Transverse colon (tissue), 4 donors: ENCODE results near the gene MMP21. TPM values are rescaled to one million over a fixed set of nuclear protein-coding genes. Genes with fewer than 3 reads are reported as not detected.

ENCODE experiments used
- DNase-seq: peaks from one replicate; pipeline ENCODE4 v3.0.0-alpha.2; 2019
- H3K27ac ChIP-seq, 4 donors: fragments of 200-600 bp; sonication (generic); 2 replicates each; pipeline ENCODE4 v1.5.1; 2016 to 2018; ENCODE audit warnings: inconsistent platforms in 4 of 4
- H3K27me3 ChIP-seq: fragments of 200-600 bp; sonication (generic); 2 replicates; pipeline ENCODE4 v1.5.1; 2017; ENCODE audit warnings: inconsistent platforms
- H3K36me3 ChIP-seq, 4 donors: fragments of 200-600 bp; sonication (generic); 2 replicates each; pipeline ENCODE4 v1.5.1; 2017 to 2019; ENCODE audit warnings: inconsistent platforms in 4 of 4
- H3K4me1 ChIP-seq, 4 donors: fragments of 200-600 bp; sonication (generic); 2 replicates each; pipeline ENCODE4 v1.5.1; 2017 to 2020; ENCODE audit warnings: inconsistent platforms in 4 of 4
- H3K4me3 ChIP-seq, 4 donors: fragments of 200-600 bp; sonication (generic); 1 replicate in 1 of 4; 2 replicates in 3 of 4; pipeline versions ENCODE4 v1.5.1 to v1.6.1; 2017 to 2019; ENCODE audit warnings: inconsistent platforms in 4 of 4
- H3K9me3 ChIP-seq, 2 donors: fragments of 200-600 bp; sonication (generic); 2 replicates each; pipeline ENCODE4 v1.5.1; 2017 to 2019; ENCODE audit warnings: inconsistent platforms in 2 of 2
- EP300 ChIP-seq: sonication (generic); formaldehyde crosslinking; IDR thresholded peaks from one replicate; pipeline ENCODE4 v1.6.1; 2017; ENCODE audit warnings: antibody characterized with exemption, low read depth
- POLR2A ChIP-seq: fragments of 450-650 bp; IDR thresholded peaks from one replicate; pipeline ENCODE4 v1.6.1; 2016; ENCODE audit warnings: antibody characterized with exemption, mild to moderate bottlenecking, moderate library complexity
- POLR2AphosphoS5 ChIP-seq, 3 donors: sonication (generic); formaldehyde crosslinking; IDR thresholded peaks; one replicate each; pipeline ENCODE4 v1.6.1; 2016; ENCODE audit warnings: antibody characterized with exemption in 3 of 3
- WGBS, 2 donors: methylation state at CpG; one replicate each; pipeline ENCODE4 v1.1.5; 2018; ENCODE audit warnings: low coverage in 1 of 2; 5-methylcytosine and 5-hydroxymethylcytosine counted together
- in situ Hi-C, 4 donors: fragments of 200-750 bp; cut with MboI; loops; one replicate each; pipeline versions ENCODE4 v1.15.0 to v1.15.1; 2017; ENCODE audit warnings: low sequenced_read_pairs in 3 of 4, low pct_ligation_motif_present in 1 of 4, low pct_unique_long_range_greater_than_20kb in 1 of 4
- intact Hi-C: fragments of 100-400 bp; cut with DNase I; formaldehyde crosslinking; loops from one replicate; pipeline ENCODE4 v1.15.1; 2023; ENCODE audit warnings: low total_unique reads
- total RNA-seq, 4 donors: library from RNA; depleted of rRNA; stranded (reverse); fragments of >200 nt; gene quantifications; one replicate each; pipeline ENCODE4 v1.1.0, GENCODE V29; 2016
- TF ChIP-seq, protein P1 (sequence below), 5 experiments: fragments of 200-600 bp in 3 of 5; fragments of 450-650 bp in 2 of 5; sonication (generic) in 3 of 5; IDR thresholded peaks; 1 replicate in 2 of 5; 2 replicates in 3 of 5; pipeline ENCODE4 v1.5.1; 2016 to 2017; ENCODE audit warnings: antibody characterized with exemption in 5 of 5, inconsistent platforms in 3 of 5, mild to moderate bottlenecking in 2 of 5, moderate library complexity in 1 of 5

MMP21 gene
- total RNA-seq, 4 donors from 2014 or later = 0.16 to 1.00 TPM; not detected in 2

DNA sequence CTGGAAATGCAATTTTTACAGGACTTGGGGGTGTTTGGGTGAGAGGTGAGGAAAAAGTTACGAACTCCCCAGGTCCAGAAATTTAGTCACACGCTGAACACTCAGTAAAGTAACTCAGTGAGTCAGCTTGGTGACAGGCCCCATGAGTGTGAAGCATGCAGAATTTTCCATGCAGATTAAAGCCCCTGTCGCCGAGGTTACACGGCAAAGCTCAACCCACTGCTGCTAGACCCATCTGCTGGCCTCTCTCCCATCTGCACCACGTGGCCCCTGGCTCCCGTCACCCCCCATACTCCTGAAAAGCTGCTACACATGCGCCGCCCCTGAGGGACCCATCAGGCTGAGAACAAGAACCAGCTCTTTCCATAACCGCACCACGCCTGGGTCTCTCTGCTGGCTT lies 7.0 kb upstream of the MMP21 start:
- H3K27ac ChIP-seq = no peak overlapping the region
- H3K9me3 ChIP-seq = no peaks in the 10 kb centered on the region
- DNase-seq = no peak
- WGBS, 2 donors = 91 to 100% methylated on average over 2 to 11 of the region's 11 CpGs
- TF ChIP-seq POLR2AphosphoS5 (IDR thresholded peaks at IDR 0.05) = no peak
- TF ChIP-seq, protein P1, sequence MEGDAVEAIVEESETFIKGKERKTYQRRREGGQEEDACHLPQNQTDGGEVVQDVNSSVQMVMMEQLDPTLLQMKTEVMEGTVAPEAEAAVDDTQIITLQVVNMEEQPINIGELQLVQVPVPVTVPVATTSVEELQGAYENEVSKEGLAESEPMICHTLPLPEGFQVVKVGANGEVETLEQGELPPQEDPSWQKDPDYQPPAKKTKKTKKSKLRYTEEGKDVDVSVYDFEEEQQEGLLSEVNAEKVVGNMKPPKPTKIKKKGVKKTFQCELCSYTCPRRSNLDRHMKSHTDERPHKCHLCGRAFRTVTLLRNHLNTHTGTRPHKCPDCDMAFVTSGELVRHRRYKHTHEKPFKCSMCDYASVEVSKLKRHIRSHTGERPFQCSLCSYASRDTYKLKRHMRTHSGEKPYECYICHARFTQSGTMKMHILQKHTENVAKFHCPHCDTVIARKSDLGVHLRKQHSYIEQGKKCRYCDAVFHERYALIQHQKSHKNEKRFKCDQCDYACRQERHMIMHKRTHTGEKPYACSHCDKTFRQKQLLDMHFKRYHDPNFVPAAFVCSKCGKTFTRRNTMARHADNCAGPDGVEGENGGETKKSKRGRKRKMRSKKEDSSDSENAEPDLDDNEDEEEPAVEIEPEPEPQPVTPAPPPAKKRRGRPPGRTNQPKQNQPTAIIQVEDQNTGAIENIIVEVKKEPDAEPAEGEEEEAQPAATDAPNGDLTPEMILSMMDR (IDR thresholded peaks at IDR 0.05) = no peak
- no peak for TF ChIP-seq EP300
- TF ChIP-seq POLR2A = no peak
- H3K4me1 ChIP-seq = no peaks in the 10 kb centered on the region
- in situ Hi-C loops = no loop called here
- no peaks in the 10 kb centered on the region for H3K27me3 ChIP-seq
- intact Hi-C loops = no loop called here
- no peaks in the 10 kb centered on the region for H3K36me3 ChIP-seq
- H3K4me3 ChIP-seq = no peak overlapping the region

DNA sequence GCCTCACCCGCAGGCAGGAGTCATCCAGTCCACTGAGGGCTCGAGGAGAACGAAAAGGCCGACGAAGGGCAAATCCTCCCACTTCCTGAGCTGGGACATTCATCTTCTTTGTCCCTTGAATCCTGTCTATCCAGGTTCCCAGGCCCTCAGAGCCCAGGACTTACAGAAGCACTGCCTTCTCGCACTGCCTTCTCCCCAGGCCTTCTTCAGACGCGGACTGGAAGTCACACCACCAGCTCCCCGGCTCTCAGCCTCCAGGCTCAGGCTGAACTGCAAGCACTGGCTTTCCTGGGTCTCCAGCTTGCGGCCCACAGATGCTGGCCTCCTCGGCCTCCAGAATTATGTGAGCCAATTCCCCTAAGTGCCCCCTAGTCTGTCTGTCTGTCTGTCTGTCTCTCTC lies 6.4 kb upstream of the MMP21 start:
- no peak for TF ChIP-seq POLR2A
- TF ChIP-seq EP300 = no peak
- no peak for TF ChIP-seq POLR2AphosphoS5 (IDR thresholded peaks at IDR 0.05)
- TF ChIP-seq, protein P1 (IDR thresholded peaks at IDR 0.05) = no peak

DNA sequence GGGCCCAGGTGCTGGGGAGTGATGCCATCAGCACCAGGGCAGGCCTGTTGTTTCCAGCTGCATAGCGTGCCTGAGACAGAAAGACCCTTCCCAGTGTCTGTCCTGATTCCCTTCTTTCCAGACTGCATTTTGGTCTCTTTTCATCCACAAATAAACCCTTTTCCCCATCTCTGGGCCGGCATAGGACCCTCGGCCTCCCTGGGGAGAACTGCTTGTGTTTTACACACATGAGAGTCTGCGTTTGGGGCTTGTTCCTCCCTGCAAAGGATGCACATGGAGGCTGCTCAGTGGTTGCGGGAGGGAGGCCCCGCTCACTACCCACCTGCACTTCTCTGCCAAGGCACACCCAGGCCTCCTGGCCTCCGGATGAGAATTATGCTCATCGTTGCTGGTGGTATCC lies 5.8 kb upstream of the MMP21 start:
- 88 to 95% methylated on average over 4 to 7 of the region's 8 CpGs for WGBS, 2 donors
- Histone ChIP-seq H3K36me3 (no peaks in the 10 kb centered on the region), H3K27ac (no peak overlapping the region), H3K27me3 (no peaks in the 10 kb centered on the region), H3K9me3 (no peaks in the 10 kb centered on the region), H3K4me3 (no peak overlapping the region), H3K4me1 (no peaks in the 10 kb centered on the region)
- TF ChIP-seq POLR2A (no peak), EP300 (no peak), POLR2AphosphoS5 (IDR thresholded peaks at IDR 0.05) (no peak)
- TF ChIP-seq, protein P1 (IDR thresholded peaks at IDR 0.05) = no peak
- intact Hi-C loops = no loop called here
- no peak for DNase-seq
- in situ Hi-C loops = no loop called here

More for the DNA sequence above, 6.4 kb upstream of the MMP21 start:
- intact Hi-C loops = no loop called here
- no peaks in the 10 kb centered on the region for H3K27me3 ChIP-seq
- H3K4me1 ChIP-seq = no peaks in the 10 kb centered on the region
- no peaks in the 10 kb centered on the region for H3K36me3 ChIP-seq
- no peak overlapping the region for H3K4me3 ChIP-seq
- H3K27ac ChIP-seq = no peak overlapping the region
- in situ Hi-C loops = no loop called here
- no peak for DNase-seq
- 86 to 90% methylated on average over 5 to 11 of the region's 11 CpGs for WGBS, 2 donors
- H3K9me3 ChIP-seq = no peaks in the 10 kb centered on the region

DNA sequence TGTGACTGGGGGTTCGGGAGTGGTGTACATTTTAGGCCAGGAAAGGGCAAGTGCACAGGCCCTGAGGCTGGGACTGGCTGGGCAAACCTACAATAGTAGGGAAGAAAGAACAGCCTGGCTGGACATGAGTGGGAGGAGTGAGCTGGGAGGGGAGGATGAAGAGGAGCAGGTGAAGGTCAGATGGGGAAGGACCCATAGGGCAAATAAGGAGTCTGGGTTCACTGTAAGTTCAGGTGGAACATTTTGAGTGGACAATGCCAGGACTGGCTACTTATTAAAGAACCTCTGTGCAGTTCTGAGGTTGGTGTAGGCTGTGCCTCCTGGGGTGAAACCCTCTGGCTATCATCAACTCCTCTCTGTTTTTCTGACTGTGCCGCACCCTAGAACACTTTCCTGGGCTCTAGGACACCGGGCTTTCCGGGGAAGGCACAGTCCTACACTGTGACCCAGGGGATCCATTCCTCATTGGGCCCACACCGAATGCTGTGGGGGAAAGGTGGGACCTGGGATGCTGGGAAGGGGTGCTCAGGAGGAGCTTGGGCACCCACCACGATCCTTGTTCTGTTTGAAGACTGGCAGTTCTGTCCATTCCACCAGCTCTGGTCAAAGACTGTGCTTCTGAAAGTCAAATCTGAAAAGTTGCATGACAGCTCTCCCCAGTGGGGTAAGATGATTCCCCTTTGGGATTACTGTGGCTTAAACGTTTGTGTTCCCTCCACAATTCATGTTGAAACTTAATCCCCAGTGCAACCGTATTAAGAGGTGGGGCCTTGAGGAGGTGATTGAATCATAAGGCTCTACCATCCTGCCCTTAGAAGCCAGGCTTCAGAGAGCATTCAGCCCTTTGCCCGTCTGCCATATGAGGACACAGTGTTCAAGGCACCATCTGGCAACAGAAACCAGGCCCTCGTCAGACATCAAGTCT lies 4.0 kb upstream of the MMP21 start:
- H3K27me3 ChIP-seq = no peaks in the 10 kb centered on the region
- intact Hi-C loops = no loop called here
- H3K27ac ChIP-seq = no peak overlapping the region
- in situ Hi-C loops = no loop called here
- no peak overlapping the region for H3K4me3 ChIP-seq
- 82 to 83% methylated on average over 6 to 10 of the region's 10 CpGs for WGBS, 2 donors
- DNase-seq = no peak
- no peaks in the 10 kb centered on the region for H3K4me1 ChIP-seq
- H3K36me3 ChIP-seq = no peaks in the 10 kb centered on the region
- TF ChIP-seq, protein P1 (IDR thresholded peaks at IDR 0.05) = no peak
- no peaks in the 10 kb centered on the region for H3K9me3 ChIP-seq
